CD14-positive monocyte (primary cell): ENCODE measurements around the gene YBX1. TPM values are rescaled to one million over a fixed set of nuclear protein-coding genes. Genes with fewer than 3 reads are reported as not detected.

Experiments used
- DNase-seq, 3 donors: peaks; one replicate each; pipeline ENCODE4 v3.0.0-alpha.2; 2011 to 2022
- H2AFZ ChIP-seq: 2 replicates; pipeline ENCODE4 v1.6.0; 2012; ENCODE audit warnings: mild to moderate bottlenecking, low read depth, low read length, inconsistent platforms; ENCODE audit not compliant: insufficient read depth, poor library complexity, severe bottlenecking
- H3K27ac ChIP-seq, 2 donors: 1 replicate in 1 of 2; 2 replicates in 1 of 2; pipeline ENCODE4 v1.5.1; 2012 to 2013; ENCODE audit warnings: low read length in 2 of 2, control low read depth in 1 of 2, inconsistent platforms in 1 of 2, low read depth in 1 of 2, mild to moderate bottlenecking in 1 of 2
- H3K27me3 ChIP-seq, 2 donors: one replicate each; pipeline versions ENCODE4 v1.6.0 to v1.6.1; 2011 to 2013; ENCODE audit warnings: low read length in 2 of 2; ENCODE audit not compliant: control insufficient read depth in 2 of 2, insufficient read depth in 2 of 2
- H3K36me3 ChIP-seq, 2 donors: replicated peaks in 1 of 2; 1 replicate in 1 of 2; 2 replicates in 1 of 2; pipeline versions ENCODE4 v1.5.1 to v1.6.1; 2012 to 2013; ENCODE audit warnings: low read length in 2 of 2, control low read depth in 1 of 2, inconsistent platforms in 1 of 2, mild to moderate bottlenecking in 1 of 2; ENCODE audit not compliant: insufficient read depth in 2 of 2, control insufficient read depth in 1 of 2
- H3K4me1 ChIP-seq, 2 donors: 1 replicate in 1 of 2; 2 replicates in 1 of 2; pipeline versions ENCODE4 v1.5.1 to v1.6.1; 2012 to 2013; ENCODE audit warnings: low read length in 2 of 2, control low read depth in 1 of 2, inconsistent platforms in 1 of 2, mild to moderate bottlenecking in 1 of 2, moderate library complexity in 1 of 2; ENCODE audit not compliant: insufficient read depth in 2 of 2, control insufficient read depth in 1 of 2
- H3K4me2 ChIP-seq: replicated peaks from 2 replicates; pipeline ENCODE3; 2012; ENCODE audit warnings: low read length, moderate library complexity, mild to moderate bottlenecking; ENCODE audit not compliant: poor library complexity, severe bottlenecking; ENCODE audit errors: extremely low read depth
- H3K4me3 ChIP-seq, 3 experiments: fragments of 200-600 bp in 1 of 3; sonication (generic) in 1 of 3; replicated peaks in 1 of 3; 1 replicate in 2 of 3; 2 replicates in 1 of 3; pipeline ENCODE4 v1.5.1; 2011 to 2013; ENCODE audit warnings: low read length in 3 of 3, mild to moderate bottlenecking in 3 of 3, control low read depth in 2 of 3, low read depth in 2 of 3, inconsistent platforms in 1 of 3, moderate library complexity in 1 of 3
- H3K79me2 ChIP-seq: 2 replicates; pipeline ENCODE4 v1.6.0; 2012; ENCODE audit warnings: mild to moderate bottlenecking, control low read depth, inconsistent platforms, low read length, moderate library complexity; ENCODE audit not compliant: insufficient read depth
- H3K9ac ChIP-seq: 2 replicates; pipeline ENCODE4 v1.6.0; 2017; ENCODE audit warnings: low read length, mild to moderate bottlenecking; ENCODE audit not compliant: insufficient read depth, poor library complexity, severe bottlenecking
- H3K9me3 ChIP-seq, 2 donors: replicated peaks in 1 of 2; 1 replicate in 1 of 2; 2 replicates in 1 of 2; pipeline versions ENCODE4 v1.5.1 to v1.6.1; 2012 to 2013; ENCODE audit warnings: low read length in 2 of 2, control low read depth in 1 of 2; ENCODE audit not compliant: control insufficient read depth in 1 of 2, insufficient read depth in 1 of 2
- H4K20me1 ChIP-seq: 2 replicates; pipeline ENCODE4 v1.6.0; 2012; ENCODE audit warnings: mild to moderate bottlenecking, low read length, control low read depth, moderate library complexity; ENCODE audit not compliant: insufficient read depth
- H3K27ac Mint-ChIP-seq, 7 donors: one replicate each; pipeline ENCODE4 v1.8.0; 2020; ENCODE audit warnings: mild to moderate bottlenecking in 7 of 7, mixed read lengths in 7 of 7, moderate library complexity in 6 of 7, inconsistent platforms in 2 of 7
- H3K27me3 Mint-ChIP-seq, 3 donors: one replicate each; pipeline ENCODE4 v1.8.0; 2021 to 2022; ENCODE audit warnings: low read depth in 3 of 3, mild to moderate bottlenecking in 3 of 3, mixed read lengths in 3 of 3, moderate library complexity in 3 of 3, inconsistent platforms in 1 of 3
- H3K36me3 Mint-ChIP-seq, 2 donors: one replicate each; pipeline ENCODE4 v1.8.0; 2020; ENCODE audit warnings: mixed read lengths in 2 of 2, inconsistent platforms in 1 of 2, mild to moderate bottlenecking in 1 of 2
- H3K4me1 Mint-ChIP-seq: one replicate; pipeline ENCODE4 v1.8.0; 2020; ENCODE audit warnings: mild to moderate bottlenecking, mixed read lengths
- H3K4me3 Mint-ChIP-seq, 2 donors: one replicate each; pipeline ENCODE4 v1.8.0; 2020; ENCODE audit warnings: mild to moderate bottlenecking in 2 of 2, mixed read lengths in 2 of 2, moderate library complexity in 1 of 2
- H3K9me3 Mint-ChIP-seq, 7 donors: one replicate each; pipeline ENCODE4 v1.8.0; 2020 to 2022; ENCODE audit warnings: mixed read lengths in 7 of 7, mild to moderate bottlenecking in 6 of 7, moderate library complexity in 6 of 7, inconsistent platforms in 2 of 7
- WGBS: methylation state at CpG from one replicate; pipeline ENCODE4 v1.1.5; 2013; ENCODE audit warnings: missing lambda C conversion rate; ENCODE audit not compliant: insufficient coverage; 5-methylcytosine and 5-hydroxymethylcytosine counted together
- intact Hi-C, 2 donors: fragments of 100-400 bp; cut with micrococcal nuclease; formaldehyde crosslinking; loops; one replicate each; pipeline versions ENCODE4 v1.15.0 to v1.15.1; 2023
- polyA plus RNA-seq, 3 donors: library from polyadenylated mRNA; depleted of rRNA in 1 of 3; unstranded in 2 of 3; stranded (reverse) in 1 of 3; fragments of 300-500 nt in 2 of 3; fragments of >200 nt in 1 of 3; fragmentation: Illumina TruSeq in 2 of 3; gene quantifications; 1 replicate in 2 of 3; 2 replicates in 1 of 3; pipeline ENCODE4 v1.2.3, GENCODE V29; 2012 to 2021
- TF ChIP-seq, protein P1 (sequence below): fragments of 200-600 bp; IDR thresholded peaks from one replicate; pipeline ENCODE4 v1.8.0; 2022; ENCODE audit warnings: antibody characterized with exemption, mild to moderate bottlenecking

Gene YBX1
- polyA plus RNA-seq, 3 donors, result 65.7 to 301 (median 70.2) TPM

DNA sequence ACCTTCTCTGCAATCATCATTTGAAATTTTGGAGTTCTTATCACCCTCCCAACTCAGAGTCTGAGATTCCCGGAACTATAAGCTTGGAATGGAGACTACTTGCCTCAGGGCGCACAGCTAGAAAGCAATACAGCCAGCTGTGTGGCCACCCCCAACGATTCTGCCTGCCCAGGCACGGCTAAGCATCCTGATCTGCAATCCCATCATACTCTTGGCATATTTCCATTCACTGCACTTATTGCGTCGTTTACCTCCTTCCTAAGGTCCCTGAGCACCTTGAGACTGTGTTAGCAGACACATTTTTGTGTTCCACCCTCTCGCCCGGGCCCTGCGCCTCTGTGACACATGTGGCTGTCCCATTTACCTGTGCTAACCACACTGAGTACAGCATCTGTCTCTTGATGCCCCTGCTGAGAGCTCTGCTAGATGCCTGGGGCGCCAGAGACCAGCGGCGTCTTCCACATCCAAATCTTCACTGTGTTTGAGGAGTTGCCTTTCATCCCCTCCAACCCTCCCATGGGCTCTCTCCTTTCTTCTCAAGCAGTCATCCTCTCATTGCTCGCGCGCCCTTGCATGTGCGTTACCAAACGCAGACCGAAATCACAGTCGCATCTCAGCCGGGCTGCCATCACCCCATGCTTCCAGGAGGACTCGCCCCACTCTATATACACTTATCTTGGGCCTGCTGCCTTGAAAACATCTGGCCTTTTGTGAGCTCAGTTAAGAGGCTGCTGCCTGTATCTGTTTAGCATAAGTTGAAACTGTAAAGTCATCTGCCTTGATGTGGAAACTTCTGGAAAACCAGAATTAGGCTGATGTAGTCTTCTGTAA is 61.3 kb downstream of the YBX1 start:
- H4K20me1 ChIP-seq, result no peaks in the 10 kb centered on the region
- intact Hi-C loops, result loop anchor here in 1 of 2 donors (10.0 kb wide), 1 partner anchor 399 kb away; no protein-coding TSS in a partner anchor
- H3K4me1 ChIP-seq, result peaks cover 7 to 11% of the 10 kb centered on the region in 2 donors
- TF ChIP-seq, protein P1, sequence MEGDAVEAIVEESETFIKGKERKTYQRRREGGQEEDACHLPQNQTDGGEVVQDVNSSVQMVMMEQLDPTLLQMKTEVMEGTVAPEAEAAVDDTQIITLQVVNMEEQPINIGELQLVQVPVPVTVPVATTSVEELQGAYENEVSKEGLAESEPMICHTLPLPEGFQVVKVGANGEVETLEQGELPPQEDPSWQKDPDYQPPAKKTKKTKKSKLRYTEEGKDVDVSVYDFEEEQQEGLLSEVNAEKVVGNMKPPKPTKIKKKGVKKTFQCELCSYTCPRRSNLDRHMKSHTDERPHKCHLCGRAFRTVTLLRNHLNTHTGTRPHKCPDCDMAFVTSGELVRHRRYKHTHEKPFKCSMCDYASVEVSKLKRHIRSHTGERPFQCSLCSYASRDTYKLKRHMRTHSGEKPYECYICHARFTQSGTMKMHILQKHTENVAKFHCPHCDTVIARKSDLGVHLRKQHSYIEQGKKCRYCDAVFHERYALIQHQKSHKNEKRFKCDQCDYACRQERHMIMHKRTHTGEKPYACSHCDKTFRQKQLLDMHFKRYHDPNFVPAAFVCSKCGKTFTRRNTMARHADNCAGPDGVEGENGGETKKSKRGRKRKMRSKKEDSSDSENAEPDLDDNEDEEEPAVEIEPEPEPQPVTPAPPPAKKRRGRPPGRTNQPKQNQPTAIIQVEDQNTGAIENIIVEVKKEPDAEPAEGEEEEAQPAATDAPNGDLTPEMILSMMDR, result no peak
- Mint-ChIP-seq H3K9me3 (peaks cover 0 to 2% (median 0%) of the 10 kb centered on the region in 7 donors), H3K36me3 (peaks cover 22 to 36% of the 10 kb centered on the region in 2 donors), H3K4me3 (no peak overlapping the region), H3K27ac (peak overlapping the region in 1 of 7 donors; percentile 11), H3K27me3 (peaks cover 0 to 9% (median 2%) of the 10 kb centered on the region in 3 donors), H3K4me1 (peaks cover 15% of the 10 kb centered on the region)
- H3K27ac ChIP-seq, result no peak overlapping the region
- no peak overlapping the region for H3K4me2 ChIP-seq
- 84% methylated on average over 17 of the region's 21 CpGs for WGBS
- H2AFZ ChIP-seq, result no peak overlapping the region
- H3K36me3 ChIP-seq, result peaks cover 18 to 33% of the 10 kb centered on the region in 2 donors
- DNase-seq, result no peak
- H3K9me3 ChIP-seq, result no peaks in the 10 kb centered on the region
- no peaks in the 10 kb centered on the region for H3K79me2 ChIP-seq
- H3K4me3 ChIP-seq, result no peak overlapping the region
- no peak overlapping the region for H3K9ac ChIP-seq
- no peaks in the 10 kb centered on the region for H3K27me3 ChIP-seq

DNA sequence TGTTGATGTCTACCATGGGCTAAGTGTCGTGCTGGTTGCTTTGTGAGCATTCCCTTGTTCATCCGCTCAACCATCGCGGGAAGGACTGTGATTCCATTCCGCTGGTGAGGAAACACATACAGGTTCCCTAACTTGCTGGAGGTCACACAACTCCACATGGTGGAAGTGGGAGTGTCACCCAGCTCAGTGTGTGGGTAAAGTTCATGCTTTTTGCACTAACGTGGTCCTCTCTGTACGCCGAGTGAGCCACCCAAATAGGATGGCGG is 61.9 kb downstream of the YBX1 start:
- Histone ChIP-seq H3K9me3 (no peaks in the 10 kb centered on the region), H3K79me2 (no peaks in the 10 kb centered on the region), H3K9ac (no peak overlapping the region), H3K36me3 (peaks cover 18 to 35% of the 10 kb centered on the region in 2 donors), H4K20me1 (no peaks in the 10 kb centered on the region), H3K27me3 (no peaks in the 10 kb centered on the region), H2AFZ (no peak overlapping the region), H3K4me1 (peaks cover 12% of the 10 kb centered on the region in 2 donors), H3K27ac (no peak overlapping the region), H3K4me3 (no peak overlapping the region), H3K4me2 (no peak overlapping the region)
- DNase-seq, result no peak
- H3K27ac Mint-ChIP-seq, result peak overlapping the region in 1 of 7 donors; percentile 72
- 87% methylated on average over 4 of the region's 9 CpGs for WGBS
- peaks cover 22 to 39% of the 10 kb centered on the region in 2 donors for H3K36me3 Mint-ChIP-seq
- TF ChIP-seq, protein P1, result no peak
- peaks cover 0 to 9% (median 2%) of the 10 kb centered on the region in 3 donors for H3K27me3 Mint-ChIP-seq
- H3K9me3 Mint-ChIP-seq, result peaks cover 0 to 2% (median 0%) of the 10 kb centered on the region in 7 donors
- H3K4me3 Mint-ChIP-seq, result no peak overlapping the region
- H3K4me1 Mint-ChIP-seq, result peaks cover 19% of the 10 kb centered on the region
- intact Hi-C loops, result loop anchor here in 1 of 2 donors (10.0 kb wide), 1 partner anchor 399 kb away; no protein-coding TSS in a partner anchor
